Neuron (in vitro differentiated cells): ENCODE results near the gene KCNIP1.

Source experiments
- H2AFZ ChIP-seq: one replicate; pipeline ENCODE4 v1.6.1; 2013; ENCODE audit warnings: low read depth, mild to moderate bottlenecking, inconsistent platforms, low read length, moderate library complexity
- H3K27me3 ChIP-seq: one replicate; pipeline ENCODE4 v1.6.1; 2013; ENCODE audit warnings: low read length; ENCODE audit not compliant: insufficient read depth
- H3K36me3 ChIP-seq: one replicate; pipeline ENCODE4 v1.6.1; 2013; ENCODE audit warnings: low read length; ENCODE audit not compliant: insufficient read depth
- H3K4me1 ChIP-seq: one replicate; pipeline ENCODE4 v1.6.1; 2013; ENCODE audit warnings: low read length; ENCODE audit not compliant: insufficient read depth
- H3K4me3 ChIP-seq: 2 replicates; pipeline ENCODE4 v1.5.1; 2013; ENCODE audit warnings: mild to moderate bottlenecking, low read length, moderate library complexity
- H3K9me3 ChIP-seq: one replicate; pipeline ENCODE4 v1.6.1; 2013; ENCODE audit warnings: low read length

The KCNIP1 gene

GRCh38 chr5:170503990-170504596 lies at the start of gene KCNIP1:
Gene KCNIP1 (plus strand): TSS chr5:170504020.
- Histone ChIP-seq H2AFZ (no peak within 1 kb of the TSS), H3K36me3 (no peaks in the 10 kb centered on the region), H3K4me1 (no peaks in the 10 kb centered on the region), H3K27me3 (peaks cover 43% of the 10 kb centered on the region), H3K9me3 (no peaks in the 10 kb centered on the region), H3K4me3 (no peak within 1 kb of the TSS)

- H3K36me3 ChIP-seq = no peaks in the 10 kb centered on the region
- no peaks in the 10 kb centered on the region for H3K27me3 ChIP-seq
- H3K4me3 ChIP-seq = no peak overlapping the region
- no peaks in the 10 kb centered on the region for H3K4me1 ChIP-seq
- H2AFZ ChIP-seq = no peak overlapping the region
- no peaks in the 10 kb centered on the region for H3K9me3 ChIP-seq
These were observed 40.4 kb upstream of the KCNIP1 start for GRCh38 chr5:170463426-170463825.

- Histone ChIP-seq H3K4me1 (no peaks in the 10 kb centered on the region), H2AFZ (no peak overlapping the region), H3K4me3 (no peak overlapping the region), H3K27me3 (no peaks in the 10 kb centered on the region), H3K9me3 (no peaks in the 10 kb centered on the region), H3K36me3 (no peaks in the 10 kb centered on the region)
These were observed 39.3 kb upstream of the KCNIP1 start for GRCh38 chr5:170464280-170465127.

GRCh38 chr5:170466553-170466952 lies 37.3 kb upstream of the KCNIP1 start:
- H2AFZ ChIP-seq = no peak overlapping the region

DNA sequence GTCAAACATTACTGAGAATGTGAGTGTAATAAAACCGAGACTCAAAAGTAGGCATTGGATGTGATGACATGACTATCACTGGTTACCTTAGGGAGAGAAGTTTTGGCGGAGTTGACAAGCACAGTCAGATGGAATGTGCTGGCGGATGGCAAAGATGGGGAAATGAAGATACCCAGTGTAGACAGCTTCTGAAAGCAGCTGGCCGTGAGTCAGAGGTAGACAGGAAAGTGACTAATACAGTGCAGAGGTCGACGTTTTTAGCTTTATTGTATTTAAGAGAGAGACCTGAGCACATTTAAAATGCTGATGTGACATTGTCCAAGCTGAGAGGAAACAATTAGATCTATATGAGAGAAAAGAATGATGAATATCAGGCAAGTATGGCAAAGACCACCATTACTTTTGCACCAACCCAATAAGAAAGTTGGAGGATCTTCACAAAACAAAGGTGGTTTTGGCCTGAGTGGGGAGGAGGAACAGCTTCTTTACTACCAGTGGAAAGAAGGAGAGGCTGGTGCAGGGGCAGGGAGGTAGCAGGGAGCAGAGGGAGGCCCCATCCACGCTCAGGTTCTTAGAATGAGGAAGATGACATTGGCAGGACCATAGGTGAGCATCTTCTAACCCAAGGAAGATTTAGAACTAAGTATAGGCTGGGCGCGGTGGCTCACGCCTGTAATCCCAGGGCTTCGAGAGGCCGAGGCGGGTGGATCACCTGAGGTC lies 36.7 kb upstream of the KCNIP1 start:
- Histone ChIP-seq H2AFZ (no peak overlapping the region), H3K9me3 (no peaks in the 10 kb centered on the region), H3K4me3 (no peak overlapping the region), H3K27me3 (no peaks in the 10 kb centered on the region), H3K36me3 (no peaks in the 10 kb centered on the region), H3K4me1 (no peaks in the 10 kb centered on the region)

More at GRCh38 chr5:170466553-170466952, 37.3 kb upstream of the KCNIP1 start:
- Histone ChIP-seq H3K4me3 (no peak overlapping the region), H3K36me3 (no peaks in the 10 kb centered on the region), H3K9me3 (no peaks in the 10 kb centered on the region), H3K27me3 (no peaks in the 10 kb centered on the region), H3K4me1 (no peaks in the 10 kb centered on the region)

GRCh38 chr5:170468633-170469285 lies 35.1 kb upstream of the KCNIP1 start:
- Histone ChIP-seq H2AFZ (no peak overlapping the region), H3K36me3 (no peaks in the 10 kb centered on the region), H3K9me3 (no peaks in the 10 kb centered on the region), H3K27me3 (no peaks in the 10 kb centered on the region), H3K4me1 (no peaks in the 10 kb centered on the region), H3K4me3 (no peak overlapping the region)

DNA sequence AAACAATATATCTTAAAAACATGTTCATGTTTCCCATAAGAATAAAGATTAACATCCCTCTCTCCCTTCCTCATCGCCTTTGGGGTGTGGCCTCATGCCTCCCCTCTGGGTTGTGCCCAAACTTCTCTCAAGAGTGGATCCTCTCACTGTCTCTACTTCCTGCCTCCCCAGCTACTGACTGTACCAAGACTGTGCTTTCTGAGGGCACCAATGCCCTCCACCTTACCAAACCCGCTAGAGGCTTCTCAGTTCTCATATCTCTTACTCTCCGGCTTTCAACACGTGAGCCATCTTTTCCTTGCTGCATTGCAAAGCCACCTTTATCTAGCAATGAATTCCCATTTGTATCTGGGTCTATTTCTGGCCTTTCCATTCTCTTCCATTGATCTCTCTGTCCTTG lies 34.4 kb upstream of the KCNIP1 start:
- no peaks in the 10 kb centered on the region for H3K36me3 ChIP-seq
- no peaks in the 10 kb centered on the region for H3K4me1 ChIP-seq
- H3K27me3 ChIP-seq = no peaks in the 10 kb centered on the region
- no peak overlapping the region for H3K4me3 ChIP-seq
- no peak overlapping the region for H2AFZ ChIP-seq
- H3K9me3 ChIP-seq = no peaks in the 10 kb centered on the region

DNA sequence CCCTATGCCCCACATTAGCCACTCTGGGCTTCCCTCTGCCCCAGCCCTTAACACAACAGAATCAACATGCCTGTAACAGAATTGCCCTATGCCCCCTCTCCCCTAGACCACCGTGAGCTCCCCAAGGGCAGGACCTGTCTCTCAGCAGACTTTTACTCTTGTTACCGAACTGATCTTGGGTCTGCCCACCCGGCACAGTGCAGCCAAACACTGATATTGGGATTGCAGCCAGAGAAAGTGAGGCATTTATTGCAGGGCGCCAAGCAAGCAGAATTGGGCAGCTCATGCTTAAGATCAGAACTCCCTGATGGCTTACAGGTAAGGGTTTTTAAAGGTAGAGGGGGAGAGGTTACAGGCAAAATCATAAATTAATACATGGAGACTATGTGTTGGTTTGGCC lies 33.5 kb upstream of the KCNIP1 start:
- H3K4me1 ChIP-seq = no peaks in the 10 kb centered on the region

GRCh38 chr5:170470808-170471404 lies 32.9 kb upstream of the KCNIP1 start:
- no peaks in the 10 kb centered on the region for H3K36me3 ChIP-seq
- H3K9me3 ChIP-seq = no peaks in the 10 kb centered on the region
- no peaks in the 10 kb centered on the region for H3K4me1 ChIP-seq
- H2AFZ ChIP-seq = no peak overlapping the region
- no peaks in the 10 kb centered on the region for H3K27me3 ChIP-seq
- H3K4me3 ChIP-seq = no peak overlapping the region

More for the DNA sequence above, 33.5 kb upstream of the KCNIP1 start:
- Histone ChIP-seq H3K36me3 (no peaks in the 10 kb centered on the region), H3K9me3 (no peaks in the 10 kb centered on the region), H3K4me3 (no peak overlapping the region), H3K27me3 (no peaks in the 10 kb centered on the region), H2AFZ (no peak overlapping the region)

GRCh38 chr5:170471551-170472178 lies 32.2 kb upstream of the KCNIP1 start:
- Histone ChIP-seq H3K9me3 (no peaks in the 10 kb centered on the region), H3K4me1 (no peaks in the 10 kb centered on the region), H2AFZ (no peak overlapping the region), H3K4me3 (no peak overlapping the region), H3K36me3 (no peaks in the 10 kb centered on the region), H3K27me3 (no peaks in the 10 kb centered on the region)

GRCh38 chr5:170473642-170474041 lies 30.2 kb upstream of the KCNIP1 start:
- Histone ChIP-seq H3K9me3 (no peaks in the 10 kb centered on the region), H3K4me1 (no peaks in the 10 kb centered on the region), H3K36me3 (no peaks in the 10 kb centered on the region), H2AFZ (no peak overlapping the region), H3K4me3 (no peak overlapping the region), H3K27me3 (no peaks in the 10 kb centered on the region)

DNA sequence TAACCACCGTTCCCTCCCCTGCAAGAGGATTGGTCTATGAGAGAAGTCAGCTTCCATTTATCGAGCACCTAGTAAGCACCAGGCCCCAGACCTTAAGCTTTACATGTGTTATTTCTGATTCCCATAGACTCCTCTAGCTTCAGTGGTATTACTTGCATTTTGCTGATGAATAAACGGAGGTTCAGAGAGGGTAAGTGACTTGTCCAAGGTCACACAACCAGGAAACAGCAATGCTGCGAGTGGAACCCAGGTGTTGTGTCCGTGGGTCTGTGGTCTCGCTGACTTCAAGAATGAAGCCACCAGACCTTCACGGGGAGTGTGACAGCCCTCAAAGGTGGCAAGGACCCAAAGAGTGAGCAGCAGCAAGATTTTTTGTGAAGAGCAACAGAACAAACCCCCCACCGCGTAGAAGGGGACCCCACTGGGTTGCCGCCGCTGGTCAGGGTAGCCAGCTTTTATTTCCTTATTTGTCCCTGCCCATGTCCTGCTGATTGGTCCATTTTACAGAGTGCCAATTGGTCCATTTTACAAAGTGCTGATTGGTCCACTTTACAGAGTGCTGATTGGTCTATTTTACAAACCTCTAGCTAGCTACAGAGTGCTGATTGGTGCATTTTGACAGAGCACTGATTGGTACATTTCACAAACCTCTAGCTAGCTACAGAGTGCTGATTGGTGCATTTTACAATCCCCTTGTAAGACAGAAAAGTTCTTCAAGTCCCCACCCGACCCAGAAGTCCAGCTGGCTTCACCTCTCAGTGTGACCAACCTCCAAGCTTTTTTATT lies 29.1 kb upstream of the KCNIP1 start:
- H3K4me1 ChIP-seq = no peaks in the 10 kb centered on the region
- H2AFZ ChIP-seq = no peak overlapping the region
- H3K27me3 ChIP-seq = no peaks in the 10 kb centered on the region
- no peaks in the 10 kb centered on the region for H3K9me3 ChIP-seq
- H3K4me3 ChIP-seq = no peak overlapping the region
- no peaks in the 10 kb centered on the region for H3K36me3 ChIP-seq
